C4-2B (cell line): ENCODE data around the gene GPATCH4.
A peak's percentile ranks its signal among the peaks of the same experiment; 100 is the strongest.

Experiments used
- CTCF ChIP-seq: fragments of 450-650 bp; conservative IDR thresholded peaks from 2 replicates; pipeline ENCODE4 v1.5.1; 2017; ENCODE audit warnings: mild to moderate bottlenecking
- ZFX ChIP-seq: fragments of 450-650 bp; IDR thresholded peaks from 2 replicates; pipeline ENCODE4 v1.6.1; 2017

- TF ChIP-seq CTCF, result peak; percentile 89
- no peak for TF ChIP-seq ZFX
Observed at GRCh38 chr1:156627313-156627880, 26.1 kb upstream of the GPATCH4 start.
